UCSD-AML1 (cell line): Measurements from ENCODE around the gene TTC3.

Source experiments
- DNase-seq: peaks from one replicate; lab custom pipeline; 2025; ENCODE audit not compliant: unreplicated experiment; lab: John Stamatoyannopoulos, UW

TTC3 gene

DNA sequence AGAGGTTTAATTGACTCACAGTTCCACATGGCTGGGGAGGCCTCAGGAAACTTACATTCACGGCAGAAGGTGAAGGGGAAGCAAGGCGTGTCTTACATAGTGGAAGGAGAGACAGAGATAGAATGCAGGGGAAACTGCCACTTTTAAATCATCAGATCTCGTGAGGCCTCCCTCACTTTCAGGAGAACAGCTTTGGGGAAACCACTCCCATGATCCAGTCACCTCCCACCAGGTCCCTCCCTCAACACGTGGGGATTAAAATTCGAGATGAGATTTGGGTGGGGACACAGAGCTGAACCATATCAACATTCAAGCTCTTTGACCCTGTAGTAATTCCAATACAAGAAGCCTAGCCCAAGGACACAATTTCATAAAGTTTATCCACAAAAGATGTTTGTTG lies 13.9 kb upstream of the TTC3 start:
- no peak for DNase-seq

DNA sequence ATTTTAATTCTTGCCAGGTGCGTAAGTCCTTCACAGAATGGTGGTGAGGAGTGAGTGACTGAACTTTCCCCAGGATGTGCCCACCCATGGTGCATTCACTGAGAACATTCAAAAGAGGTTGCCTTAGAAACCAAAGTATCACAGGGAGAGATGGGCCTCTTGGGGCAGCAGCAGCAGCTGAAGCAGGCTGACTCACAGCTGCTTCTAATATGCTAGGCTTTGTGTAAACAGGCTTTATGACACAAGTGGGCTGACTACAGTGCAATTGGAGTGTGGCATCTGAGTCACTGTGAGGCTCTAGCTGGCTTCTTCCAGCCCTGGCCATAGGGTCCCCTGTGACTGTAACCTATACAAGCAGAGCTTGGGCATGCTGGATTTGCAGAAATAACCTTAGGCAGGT lies 12.8 kb upstream of the TTC3 start:
- DNase-seq: no peak

DNA sequence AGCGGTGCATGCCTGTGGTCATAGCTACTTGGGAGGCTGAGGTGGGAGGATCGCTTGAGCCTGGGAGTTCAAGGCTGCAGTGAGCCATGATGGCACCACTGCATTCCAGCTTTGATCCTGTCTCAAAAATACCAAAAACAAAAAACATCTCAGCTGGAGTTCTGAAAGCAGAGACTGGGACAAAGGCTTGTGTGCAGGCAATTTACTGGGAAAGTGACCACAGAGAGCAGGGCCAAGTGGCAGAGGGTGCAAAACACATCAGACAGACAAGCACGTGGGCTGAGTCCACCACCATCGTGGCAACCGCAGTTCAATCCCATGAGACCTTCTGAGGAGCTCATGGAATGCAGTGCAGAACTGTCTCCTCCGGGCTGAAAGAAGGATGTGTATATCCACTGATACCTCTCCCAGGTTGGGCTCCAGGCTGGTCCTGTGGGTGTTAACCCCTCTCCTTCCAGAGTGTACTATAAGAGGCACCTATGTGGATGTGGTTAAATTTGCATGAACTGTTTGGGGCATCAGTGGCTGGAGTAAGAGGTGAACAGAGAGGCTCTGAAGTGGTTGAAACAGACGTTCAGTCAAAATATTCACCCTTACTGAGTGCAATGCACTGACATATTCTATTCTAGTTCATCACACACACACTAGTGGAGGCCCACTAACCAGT lies 11.0 kb upstream of the TTC3 start:
- DNase-seq: no peak

DNA sequence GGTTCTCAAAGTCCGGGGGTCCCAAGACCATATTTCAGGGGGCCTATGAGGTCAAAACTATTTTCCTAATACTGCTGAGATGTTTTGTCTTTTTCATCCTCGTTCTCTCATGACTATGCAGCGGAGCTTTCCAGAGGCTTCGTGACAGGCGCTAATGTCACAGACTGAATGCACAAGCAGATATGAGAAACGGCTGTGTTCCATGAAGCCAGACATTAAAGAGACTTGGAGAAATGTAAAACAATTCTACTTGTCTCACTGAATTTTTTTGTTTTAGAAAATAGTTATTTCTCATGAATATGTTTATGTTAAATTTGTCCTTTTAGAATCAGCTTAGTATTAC lies 10.5 kb upstream of the TTC3 start:
- no peak for DNase-seq

DNA sequence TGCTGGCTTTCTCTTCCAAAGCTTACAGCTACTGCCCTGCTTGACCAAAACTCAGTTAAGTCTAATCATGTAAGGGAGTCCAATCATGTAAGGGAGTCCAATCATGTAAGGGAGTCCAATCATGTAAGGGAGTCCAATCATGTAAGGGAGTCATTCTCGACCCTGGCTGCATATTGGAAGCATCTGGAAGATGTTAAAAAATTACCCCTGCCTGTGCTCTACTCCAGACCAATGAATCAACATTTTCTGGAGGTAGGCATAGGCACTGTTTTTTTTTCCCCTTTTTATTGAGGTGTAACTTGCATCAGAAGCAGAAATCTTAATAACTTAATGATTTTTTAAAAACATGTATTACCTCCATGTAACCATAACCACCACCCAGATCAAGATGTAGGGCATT lies 9.6 kb upstream of the TTC3 start:
- DNase-seq: no peak

DNA sequence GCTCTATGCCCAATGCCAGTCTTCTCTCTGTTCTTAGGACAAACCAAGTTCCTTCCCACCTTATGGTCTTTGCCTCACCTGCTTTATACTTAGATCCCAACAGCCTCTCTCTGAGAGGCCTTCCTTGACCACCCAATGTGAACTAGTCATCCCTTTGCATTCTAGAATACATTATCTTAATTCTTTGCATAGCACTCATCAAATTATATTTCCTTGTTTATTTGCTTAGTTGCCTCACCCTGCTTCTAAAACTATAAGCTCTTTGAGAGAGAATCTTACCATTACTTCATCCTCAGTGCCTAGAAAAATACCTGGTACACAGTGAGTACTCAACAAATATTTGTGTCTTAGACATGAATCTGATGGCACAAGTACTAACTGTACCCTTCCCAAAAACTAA lies 8.2 kb upstream of the TTC3 start:
- DNase-seq: no peak

DNA sequence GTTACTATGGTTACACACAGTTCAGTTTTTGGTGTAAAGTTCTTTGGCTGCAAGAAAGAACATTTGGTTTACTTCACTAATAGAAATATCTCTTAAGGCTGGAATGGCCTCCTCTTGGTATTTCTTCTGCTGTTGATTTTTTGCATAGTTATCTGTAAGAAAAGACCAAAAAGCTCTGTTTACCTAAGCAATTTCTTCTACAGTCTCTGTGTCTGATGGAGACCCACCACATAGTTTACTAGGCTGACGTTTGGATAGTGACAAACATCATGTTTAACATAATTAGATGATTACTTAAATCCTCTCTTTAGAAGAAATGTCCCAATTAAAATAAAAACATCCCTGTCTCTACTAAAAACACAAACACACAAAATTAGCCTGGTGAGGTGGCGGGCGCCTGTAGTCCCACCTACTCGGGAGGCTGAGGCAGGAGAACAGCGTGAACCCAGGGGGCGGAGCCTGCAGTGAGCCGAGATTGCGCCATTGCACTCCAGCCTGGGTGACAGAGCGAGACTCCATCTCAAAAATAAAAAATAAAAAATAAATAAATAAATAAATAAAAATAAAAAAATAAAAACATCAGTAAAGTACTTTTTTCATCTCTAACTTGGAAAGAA lies 7.4 kb upstream of the TTC3 start:
- DNase-seq: no peak

DNA sequence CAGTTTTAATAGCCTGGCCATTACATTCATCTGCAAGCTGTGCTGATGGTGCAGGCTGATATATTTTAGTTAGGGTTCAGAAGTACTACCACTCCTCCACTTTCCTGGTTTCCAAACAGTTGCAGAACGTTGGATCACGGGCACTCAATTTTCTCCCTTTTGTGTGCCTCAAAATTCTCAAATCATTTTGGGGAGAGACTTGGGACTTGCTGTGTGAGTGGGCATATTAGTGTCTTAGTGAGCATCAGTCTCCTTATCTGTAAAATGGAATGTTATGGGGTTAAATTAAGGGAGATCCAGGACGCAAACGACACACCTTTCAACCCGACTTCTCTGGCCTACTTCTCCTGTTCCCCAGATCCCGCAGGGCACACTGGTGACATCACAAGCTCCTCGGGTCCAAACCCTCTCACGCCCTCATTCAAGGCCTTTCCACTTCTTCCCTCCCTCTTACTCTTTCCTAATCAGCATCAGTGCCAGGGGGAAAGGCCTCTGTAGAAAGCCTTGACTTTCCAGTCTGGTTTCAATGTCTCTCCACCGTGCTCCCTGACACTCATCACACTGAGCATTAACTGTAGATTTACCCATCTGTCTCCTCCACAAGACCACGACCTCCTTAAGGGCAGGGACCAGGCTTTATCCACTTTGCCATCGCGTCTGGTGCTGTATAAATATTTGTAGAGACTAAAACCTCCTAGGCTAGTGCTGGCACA lies 1.3 kb upstream of the TTC3 start:
- DNase-seq: no peak

DNA sequence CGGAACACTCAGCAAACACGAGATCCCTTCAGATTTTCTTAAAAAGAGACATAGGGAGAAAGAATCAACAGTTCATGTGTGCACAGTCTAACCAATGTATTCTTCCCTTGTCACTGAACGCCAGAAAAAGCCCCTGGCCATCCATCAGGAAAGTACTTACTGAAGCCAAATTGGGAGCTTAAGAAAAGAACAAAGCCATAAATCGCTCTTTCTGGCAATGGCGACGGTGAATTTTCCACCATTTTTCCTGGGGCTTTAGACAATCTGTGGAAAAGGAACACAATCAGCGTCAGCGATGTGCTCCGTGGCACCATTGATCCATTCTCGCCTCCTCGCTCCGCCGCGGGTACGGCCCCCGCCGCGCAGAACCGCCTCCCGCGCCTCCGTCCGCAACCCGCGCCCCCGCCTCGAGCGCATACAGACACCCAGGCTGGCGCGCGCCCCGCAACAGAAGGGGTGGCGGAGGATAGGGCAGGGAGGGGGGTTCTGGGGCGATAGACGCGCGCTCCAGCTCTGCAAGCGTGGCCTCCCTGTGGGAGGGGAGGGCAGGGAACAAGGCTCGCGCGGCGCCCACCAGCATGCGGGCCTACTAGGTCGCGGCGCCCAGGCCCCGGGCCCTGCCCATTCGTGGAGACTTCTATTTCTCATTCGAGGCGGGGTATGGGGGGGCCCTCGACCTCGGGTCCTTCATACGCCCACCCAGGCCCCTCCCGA lies 623 bp upstream of the TTC3 start:
- no peak for DNase-seq

DNA sequence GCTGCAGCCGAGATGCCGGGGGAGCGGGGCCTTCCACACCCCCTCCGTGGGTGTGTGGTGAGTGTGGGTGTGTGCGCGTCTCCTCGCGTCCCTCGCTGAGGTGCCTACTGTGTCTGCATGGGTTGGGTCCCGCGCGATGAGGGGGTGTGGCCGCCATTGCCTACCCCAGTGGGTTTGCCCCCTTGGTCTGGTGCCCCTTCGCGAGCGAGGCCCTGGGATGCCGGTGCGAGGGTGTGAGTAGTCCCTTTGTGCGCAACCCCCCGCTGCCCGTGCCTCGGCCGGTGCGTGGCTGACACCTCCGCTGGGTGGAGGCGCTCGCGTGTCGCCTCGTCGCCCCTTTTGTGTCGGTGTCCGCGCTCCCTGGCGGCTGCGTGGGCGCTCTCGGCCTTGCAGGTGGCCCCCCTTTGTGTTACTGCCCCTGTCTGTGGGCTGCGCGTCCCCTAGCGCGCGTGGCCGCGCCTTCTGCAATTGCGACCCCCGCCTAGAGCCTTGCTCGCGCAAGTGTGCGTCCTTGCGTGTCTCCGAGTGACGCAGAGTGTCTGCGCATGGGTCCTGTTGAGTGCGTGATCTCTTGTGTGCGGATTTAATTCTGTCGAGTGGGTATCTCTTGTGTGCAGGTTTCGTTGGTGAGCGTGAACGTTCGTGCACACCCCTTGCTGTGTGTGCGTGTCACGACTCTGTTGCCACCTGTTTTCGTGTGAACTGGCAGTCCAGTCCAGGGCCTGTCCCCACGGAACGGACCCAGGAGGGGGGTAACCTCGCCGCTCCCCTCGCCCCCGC lies 553 bp downstream of the TTC3 start:
- DNase-seq: peak; percentile 79

DNA sequence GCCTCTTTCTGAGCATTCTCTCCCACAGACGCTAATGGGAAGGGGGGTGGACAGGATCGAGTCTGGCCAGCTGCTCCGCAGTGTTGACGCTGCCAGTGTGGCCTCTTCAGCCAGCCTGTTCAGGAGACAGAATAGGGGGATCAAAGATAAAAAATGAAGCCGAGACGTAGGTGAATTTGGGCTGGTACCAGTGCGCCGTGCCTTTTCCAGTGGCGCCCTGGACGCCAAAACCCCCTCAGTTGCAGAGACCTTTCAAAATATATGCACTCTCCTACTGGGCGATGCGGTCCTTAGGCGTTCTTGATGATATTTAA lies 1.1 kb downstream of the TTC3 start:
- DNase-seq: no peak

DNA sequence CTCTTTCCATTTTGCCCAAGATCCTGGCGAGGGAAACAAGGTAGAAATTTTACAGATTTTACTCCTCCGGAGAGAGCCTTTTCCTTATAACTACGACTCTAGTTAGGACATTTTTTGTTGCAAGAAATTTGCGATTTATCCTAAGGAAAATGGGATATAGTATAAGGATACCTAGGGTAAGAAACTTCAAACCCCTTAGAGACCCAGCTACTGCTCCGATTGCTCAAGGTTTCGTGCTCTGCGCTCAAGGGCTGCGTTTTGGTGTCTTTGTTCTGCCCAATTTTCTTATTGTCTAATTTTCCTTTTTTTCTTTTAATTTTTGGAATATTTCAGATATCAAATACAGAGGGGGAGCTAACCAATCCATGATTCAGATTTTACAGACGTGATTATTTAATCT lies 1.5 kb downstream of the TTC3 start:
- no peak for DNase-seq

DNA sequence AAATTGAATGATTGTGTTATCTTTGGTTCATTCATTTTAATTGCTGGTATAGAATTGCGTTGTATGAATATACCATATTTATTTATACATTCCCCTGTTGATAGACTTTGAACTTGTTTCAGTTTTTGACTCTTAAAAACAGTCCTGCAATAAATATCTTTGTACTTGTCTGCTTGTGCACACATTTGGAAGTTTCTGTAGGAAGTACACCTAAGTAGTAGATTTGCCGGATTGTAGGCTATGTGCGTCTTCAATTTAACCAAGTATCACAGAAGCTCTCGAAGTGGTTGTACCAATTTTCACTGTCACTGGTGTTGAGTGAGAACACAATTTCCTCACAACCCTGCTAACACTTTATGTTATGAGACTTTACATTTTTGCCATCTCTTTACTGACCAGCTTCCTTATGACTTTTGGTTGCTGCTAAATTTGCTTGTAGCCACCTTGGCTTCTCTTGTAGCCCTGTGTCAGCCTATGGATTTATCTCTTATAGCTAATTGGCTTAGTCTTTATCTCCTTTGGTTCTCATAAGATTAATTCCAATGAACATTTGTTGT lies 2.2 kb downstream of the TTC3 start:
- DNase-seq: no peak

DNA sequence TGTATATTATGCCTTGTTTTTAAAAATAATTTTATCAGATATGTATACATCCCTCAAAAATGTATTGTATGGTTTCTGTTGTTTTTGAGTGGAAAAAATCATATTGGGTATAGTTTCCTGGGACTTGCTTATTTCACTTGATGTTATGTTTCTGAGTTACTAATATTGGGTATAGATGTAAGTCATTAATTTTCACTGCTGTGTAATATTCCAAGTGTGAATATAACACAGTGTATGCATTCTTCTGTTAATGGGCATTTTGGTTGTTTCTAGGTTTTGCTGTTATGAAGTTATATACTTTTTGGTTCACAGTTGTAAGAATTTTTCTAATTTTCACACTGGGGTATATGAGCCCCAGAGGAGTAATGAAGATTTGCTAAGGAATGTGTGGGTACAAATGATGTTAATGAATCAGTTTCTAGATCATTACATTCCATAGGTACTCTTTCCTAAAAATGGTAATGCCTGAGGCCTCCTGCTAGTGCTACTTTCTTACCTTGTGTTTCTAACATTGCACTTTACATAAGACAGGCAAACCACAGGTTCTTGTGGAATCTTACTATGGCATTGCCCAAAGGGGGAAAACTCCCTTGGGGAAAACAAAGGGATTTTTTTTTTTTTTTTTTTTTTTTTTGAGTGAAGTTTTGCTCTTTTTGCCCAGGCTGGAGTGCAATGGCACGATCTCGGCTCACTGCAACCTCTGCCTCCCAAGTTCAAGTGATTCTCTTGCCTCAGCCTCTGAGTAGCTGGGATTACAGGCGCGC lies 3.2 kb downstream of the TTC3 start:
- no peak for DNase-seq

DNA sequence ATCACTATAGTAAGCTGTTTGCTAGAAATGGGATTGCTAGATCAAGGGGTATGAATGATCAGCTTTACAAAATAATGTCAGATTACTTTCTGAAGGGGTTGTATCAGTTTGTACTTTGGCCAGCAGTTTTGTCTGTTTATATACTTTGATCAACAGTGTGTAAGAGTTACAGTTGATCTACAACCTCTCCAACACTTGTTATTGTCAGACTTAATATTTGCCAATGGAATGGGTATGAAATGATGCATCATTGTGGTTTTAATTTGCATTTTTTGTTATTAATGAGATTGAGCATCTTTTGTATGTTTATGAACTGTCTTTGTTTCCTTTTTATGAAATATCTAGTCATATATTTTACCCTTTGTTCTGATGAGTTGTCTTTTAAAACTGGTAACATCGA lies 4.3 kb downstream of the TTC3 start:
- no peak for DNase-seq

DNA sequence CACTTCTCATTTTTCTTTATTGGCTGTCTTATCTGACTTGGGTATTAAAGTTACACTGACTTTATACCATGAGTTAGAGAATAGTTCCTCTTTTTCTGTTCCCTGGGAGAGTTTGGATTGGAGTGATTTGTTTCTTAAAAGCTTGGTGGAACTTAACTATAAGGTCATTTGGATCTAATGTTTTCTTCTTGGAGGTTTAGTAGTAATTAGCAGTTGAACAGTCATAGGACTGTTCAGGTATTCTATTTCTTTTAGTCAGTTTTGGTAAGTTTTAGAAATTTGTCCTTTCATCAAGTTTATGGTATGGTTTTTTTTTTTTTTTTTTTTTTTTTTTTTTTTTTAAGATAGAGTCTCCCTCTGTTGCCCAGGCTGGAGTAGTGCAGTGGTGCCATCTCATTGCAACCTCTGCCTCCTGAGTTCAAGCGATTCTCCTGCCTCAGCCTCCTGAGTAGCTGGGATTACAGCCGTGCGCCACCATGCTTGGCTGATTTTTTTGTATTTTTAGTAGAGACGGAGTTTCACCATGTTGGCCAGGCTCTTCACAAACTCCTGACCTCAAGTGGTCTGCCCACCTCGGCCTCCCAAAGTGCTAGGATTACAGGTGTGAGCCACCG lies 6.3 kb downstream of the TTC3 start:
- no peak for DNase-seq

DNA sequence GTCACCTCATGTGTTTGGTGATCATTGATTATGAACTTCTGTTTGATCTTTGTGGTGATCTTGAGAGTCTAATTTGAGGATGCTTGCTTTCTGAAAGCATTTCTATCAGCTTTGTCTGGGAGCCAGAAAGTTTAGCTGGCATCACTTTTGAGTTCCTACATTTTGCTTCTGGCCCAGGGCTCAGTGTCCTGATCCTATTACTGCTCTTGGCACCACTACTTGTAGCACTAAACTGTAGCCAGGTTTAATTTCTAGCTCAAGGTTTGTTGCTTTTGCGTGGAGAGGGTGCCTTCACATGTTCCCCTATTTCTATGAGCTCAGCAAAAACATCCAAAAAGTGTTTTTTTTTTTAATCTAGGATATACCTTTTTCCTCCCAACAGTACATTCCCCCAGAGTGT lies 9.3 kb downstream of the TTC3 start:
- no peak for DNase-seq

DNA sequence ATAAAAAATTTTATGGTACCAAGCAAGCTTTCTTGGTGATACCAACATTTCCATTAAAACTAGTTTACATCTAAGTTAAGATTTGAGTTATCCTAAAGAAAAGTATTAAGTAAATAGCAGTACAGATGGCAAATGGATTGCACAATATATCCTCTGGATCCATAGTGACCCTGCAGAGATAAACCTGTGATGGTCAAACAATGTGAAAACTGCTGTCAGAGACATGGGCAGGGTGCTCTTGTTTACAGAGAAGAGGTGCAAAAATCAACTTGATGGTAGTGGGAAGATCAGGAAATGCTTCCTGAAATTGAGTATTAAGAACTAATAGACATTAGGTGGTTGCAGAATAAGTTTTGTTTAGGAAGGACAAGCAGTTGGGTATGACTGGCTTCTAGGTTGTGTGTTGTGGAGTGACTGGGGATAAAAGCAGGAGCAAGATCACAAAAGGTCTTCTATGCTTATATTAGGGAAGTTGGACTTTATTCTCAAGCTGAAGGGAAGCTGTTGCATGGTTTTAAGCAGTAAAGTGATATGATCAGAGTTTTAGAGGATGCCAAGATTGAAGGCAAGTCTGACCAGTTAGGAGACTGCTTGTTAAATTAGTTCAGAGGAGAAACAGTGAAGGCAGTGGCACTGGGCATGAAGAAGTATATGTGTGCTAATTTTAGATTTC lies 9.9 kb downstream of the TTC3 start:
- DNase-seq: no peak

DNA sequence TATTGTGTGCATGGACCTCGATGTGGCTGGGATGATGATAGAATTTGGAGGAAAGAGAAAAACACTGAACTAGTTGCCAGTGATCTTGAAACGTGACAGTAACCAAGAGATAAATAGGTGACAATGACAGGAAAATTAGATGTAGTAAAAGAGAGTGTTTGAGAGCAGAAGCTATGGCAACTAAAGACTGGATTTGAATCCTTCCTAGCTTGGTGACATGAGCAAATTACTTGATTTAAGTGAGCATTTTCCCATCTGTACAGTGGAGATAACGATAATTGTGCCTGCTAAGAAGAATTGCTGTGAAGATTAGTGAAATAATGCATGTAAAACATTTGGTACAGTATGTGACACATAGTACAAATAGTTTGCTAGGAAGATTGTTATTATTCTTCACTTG lies 12.7 kb downstream of the TTC3 start:
- no peak for DNase-seq

DNA sequence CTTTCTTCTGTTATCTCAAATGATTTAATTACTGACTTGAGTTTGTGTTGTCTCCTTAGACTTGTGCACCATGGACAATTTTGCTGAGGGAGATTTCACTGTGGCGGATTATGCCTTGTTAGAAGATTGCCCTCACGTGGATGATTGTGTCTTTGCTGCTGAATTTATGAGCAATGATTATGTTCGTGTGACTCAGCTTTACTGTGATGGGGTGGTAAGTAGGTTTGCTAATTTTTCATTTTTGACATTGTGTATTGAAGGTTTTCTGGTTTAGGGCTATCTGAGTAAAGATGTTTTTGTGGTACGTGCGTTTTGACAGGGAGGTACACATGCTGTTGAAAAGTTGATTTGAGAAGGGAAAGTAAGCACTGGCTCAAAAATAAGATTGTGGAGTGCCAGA lies 14.1 kb downstream of the TTC3 start:
- no peak for DNase-seq
